NCI-H187 treated with DMSO at 0.1 percent for 48 hours (cell line): Measurements from ENCODE around the gene LRBA.

Experiments
- DNase-seq: peaks from one replicate; lab custom pipeline; 2025; lab: John Stamatoyannopoulos, UW

Gene LRBA

DNA sequence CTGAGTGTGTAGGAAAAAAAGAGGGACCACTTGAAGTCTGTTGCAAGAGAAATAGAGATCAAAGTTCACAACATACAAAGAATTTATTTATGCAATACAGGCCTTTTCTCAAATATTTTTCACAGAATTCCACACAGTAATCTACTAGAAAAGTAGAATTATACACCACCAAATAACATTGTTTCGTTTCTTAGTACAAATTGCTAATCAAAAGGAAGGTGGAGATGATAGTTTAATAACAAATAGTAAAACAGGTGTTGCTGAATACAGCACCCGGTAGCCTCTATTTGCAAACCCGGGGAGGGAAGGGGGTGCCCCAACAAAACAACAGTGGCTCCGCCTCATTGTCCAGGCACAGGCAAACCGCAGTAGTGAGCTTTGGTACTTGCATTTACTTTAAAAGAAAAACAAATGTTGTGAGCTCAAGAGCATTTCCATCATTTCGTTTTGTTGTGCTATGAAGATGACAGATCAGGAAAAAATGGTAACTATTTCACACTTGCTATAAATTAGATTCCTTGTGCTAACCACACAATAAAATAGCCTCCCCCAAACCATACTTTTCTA, 750.4 kb downstream of the LRBA start:
- no peak for DNase-seq

DNA sequence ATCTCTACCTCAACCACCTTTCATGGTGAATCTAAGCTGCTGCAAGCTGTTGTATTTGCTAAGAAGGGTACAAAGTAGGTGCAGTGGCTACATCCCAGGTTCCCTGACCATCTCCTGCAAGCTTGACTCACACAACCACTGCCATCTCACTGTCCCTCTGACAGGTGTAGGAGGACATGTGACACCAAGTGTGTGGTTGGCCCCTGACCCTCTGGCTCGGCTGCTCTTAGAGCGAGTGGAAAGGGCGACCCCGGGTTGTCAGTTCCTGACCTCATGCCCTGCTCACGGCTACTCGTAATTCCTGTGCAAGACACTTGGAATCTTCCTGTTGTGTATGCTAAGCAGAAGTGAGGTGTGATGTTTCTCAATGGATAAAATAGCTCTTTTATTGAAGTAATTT, 752.5 kb downstream of the LRBA start:
- DNase-seq, result no peak

DNA sequence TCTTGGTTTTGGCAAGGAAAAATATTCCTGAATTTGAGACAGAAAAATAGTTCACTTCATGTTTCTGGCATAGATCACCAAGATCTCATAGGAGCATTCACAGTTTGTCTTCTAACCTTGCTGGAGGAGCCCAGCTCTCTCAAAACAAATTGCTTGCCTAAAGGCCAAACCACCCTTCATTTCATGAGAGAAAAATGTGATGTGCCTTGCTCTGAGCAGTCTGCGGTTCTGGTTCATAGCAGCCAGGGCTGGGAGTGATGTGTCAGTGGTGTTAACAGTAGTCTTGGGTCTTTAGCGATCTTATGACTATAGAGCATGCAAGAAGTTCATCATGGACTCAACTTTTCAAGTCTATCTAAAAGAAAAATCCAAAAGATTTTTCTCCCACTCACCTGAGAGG, 753.5 kb downstream of the LRBA start:
- DNase-seq, result no peak

DNA sequence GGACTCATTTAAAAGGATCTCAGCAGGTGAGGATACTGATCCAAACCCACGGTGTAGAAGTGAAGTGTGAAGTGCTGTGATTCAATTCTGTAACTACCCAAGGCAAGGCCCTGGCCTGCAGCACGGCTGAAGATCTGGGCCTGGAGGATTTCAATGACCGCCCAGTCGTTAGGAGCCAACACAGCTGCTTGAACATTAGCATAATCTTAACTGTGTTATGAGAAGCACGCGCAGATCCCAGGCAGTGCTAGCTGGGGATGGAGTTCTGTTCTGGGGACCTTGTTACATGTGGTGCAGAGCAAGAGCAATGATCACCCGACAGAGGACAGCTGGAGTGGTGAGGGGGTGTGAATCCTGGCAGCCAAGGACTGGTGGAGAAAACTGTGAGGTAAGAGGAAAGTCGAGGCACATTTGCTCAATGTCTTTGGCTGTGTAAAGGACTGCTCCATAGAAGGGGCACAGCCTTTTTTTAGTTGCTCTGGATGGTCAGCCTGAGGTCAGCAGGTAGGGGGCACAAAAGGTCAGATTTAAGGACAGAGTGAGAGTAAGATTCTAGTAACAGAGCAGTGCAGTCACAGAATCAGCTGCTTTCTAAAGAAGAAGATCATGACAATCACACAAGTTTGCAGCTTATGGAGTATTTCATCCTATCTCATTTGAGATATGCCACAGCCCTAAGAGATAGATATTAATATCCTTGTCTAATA, 755.1 kb downstream of the LRBA start:
- DNase-seq, result no peak

DNA sequence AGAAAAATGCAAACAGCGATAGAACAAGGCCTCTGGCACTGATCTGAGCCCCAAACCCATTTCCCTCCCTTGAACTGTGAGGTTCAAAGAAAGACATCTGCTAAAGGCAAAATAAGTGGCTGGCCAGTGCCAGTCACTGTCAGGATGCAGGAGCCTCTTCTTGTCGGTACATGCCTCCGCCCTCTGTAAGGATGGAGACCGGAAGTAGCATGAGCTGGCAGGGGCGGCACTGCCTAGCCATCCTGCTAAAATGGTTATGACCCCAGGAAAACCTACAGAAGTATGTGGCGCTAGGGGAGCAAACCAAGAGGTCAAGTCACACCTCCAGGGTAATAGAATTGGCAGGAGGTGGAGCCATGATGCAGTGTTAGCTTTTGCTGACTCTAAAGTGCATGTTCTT, 756.5 kb downstream of the LRBA start:
- no peak for DNase-seq

DNA sequence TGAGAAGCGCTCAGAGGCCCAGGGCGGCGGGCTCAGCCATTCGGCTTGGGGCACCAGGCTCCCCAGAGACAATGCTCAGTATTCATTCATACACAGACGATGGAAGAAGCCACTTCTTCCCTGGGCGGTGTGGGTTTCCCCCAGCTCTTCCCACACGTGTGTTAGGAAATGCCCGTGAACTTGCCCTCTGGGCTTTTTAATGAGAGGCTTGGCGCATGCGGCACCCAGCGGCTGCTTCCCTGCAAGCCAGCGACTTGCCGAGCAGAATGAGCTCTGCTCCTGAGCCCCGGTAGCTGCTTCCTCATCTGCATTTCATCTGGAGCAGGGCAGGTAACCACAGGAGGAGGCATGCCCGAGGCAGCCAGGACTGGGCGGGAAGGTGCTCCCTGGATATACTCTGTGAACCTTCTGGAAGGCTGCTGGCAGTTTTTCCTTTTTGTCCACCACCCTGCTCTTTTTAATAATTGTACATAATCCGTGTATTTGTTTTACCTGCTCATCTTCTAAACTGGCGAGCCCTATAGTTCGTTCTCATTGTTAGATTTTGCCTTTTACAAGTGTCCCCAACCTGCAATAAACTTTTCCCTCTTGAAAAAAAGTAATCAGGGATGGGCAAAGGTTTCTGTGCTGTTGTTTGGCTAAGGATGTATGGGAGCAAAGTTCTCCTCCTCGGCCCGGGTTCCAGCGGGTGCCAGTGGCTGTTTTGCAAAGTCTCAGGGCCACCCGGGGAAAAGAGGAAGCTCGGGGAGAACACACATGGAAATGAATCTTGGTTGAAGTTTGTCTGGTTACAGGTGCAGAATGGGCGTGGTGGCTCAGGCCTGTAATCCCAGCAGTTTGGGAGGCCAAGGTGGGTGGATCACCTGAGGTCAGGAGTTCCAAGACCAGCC, 758.0 kb downstream of the LRBA start:
- DNase-seq, result no peak

DNA sequence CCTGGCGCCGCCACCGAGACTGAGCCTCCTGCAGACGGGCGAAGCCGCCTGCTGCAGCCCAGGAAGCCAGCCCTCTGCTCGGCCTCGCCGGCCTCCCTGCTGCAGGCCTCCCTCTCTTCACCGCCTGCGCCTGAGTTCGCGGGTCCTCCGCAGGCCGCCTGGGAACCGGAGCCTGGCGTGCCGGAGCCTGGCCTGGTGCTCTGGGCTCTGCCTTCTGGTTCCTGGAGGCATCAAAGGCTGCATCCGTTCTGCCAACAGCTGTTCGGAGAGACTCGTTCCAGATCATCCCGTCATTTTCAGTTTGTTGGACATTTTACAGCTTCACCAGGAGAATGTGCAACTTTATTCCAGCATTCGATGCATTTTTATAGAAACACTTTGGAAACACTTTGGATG, 758.9 kb downstream of the LRBA start:
- no peak for DNase-seq

DNA sequence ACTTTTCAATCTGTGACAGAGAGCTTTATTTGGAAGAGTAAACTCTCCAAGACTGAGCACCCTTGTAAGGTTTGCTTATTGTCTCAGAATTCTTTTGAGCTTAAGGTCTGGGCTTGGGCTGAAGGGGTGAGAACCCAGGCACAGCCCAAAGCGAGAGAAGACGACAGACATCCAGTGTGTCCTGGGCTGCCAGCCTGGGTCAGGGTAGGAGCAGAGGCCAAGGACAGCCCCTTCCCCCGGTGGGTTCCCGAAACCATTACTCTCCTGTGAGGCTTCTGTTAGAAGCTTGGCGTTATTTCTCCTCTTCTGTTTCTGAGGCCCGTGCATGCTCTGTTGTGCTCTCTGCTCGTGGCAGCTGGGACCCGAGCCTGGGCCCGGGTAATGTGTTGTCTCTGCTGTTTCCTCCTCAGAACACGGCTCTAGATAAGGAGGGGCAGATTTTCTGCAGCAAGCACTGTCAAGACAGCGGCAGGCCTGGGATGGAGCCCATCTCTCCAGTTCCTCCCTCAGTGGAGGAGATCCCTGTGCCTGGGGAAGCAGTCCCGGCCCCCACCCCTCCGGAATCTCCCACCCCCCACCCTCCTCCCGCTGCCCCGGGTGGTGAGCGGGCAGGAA, 759.4 kb downstream of the LRBA start:
- DNase-seq, result no peak

DNA sequence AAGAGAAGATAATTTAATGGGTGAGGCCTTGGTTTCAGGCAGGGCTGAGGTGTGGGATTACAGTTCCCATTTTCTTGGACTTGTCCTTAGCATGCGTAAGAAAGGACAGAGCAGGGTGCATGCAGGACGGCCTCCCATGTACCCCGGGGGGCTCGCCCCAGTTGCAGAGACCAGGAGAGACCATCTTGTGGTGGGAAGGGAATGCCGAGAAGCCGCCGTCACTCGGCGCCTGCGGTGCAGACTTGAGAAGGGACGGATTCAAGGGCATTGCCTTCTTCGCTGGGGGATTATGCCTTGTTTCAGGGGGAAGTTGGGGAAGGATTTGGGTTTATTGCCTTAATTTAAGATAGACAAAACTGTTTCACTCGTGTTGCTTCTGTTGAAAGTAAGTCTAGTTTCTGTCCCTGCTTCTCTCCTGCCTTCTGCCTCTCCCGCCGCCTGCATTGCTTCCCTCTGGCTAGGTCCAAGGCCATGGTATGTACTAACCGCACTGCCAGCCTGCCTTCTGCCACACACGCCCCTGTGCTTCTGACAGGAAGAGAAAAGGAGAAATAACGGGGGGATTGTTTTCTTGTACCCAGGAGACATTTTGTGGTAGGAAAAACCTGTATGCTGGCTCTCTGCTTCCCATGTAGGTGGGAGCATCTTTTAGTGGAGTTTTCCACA, 761.0 kb downstream of the LRBA start:
- DNase-seq, result no peak

DNA sequence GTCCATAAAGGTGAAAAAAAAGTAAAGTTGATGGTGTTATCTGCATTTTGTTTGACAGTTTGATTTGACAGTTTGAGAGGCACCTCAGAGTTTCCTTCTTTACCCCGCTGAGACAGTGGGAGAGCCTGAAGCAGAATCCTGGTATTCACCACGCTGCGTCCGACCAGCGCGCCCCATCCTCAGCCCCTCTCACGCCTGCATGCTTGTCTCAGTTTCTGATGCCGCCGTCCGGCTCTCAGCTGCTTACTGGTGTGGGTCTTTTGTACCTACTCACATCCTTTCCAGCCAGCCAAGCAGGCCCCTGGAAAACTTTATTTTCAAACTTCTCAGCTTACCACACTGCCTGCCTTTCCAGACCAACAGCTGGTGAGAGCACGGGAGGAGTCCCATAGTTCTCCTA, 761.7 kb downstream of the LRBA start:
- DNase-seq, result no peak

DNA sequence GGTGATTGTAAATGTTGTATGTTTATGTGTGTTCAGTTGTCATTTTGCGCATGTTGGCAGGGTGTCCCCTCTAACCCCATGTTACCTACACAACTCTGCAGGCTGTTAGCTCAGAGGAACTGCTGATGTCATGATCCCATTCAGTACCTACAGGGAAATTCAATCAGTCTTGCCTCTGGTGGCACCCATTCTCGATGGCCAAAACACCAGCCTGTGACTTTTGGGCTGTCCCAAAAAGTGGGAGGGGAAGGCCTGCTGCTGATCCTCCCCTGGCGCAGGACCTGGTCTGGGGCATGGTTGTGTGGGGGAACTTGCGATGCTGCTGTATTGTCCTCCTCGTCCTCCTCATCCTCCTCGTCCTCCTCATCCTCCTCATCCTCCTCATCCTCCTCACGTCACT, 762.3 kb downstream of the LRBA start:
- no peak for DNase-seq

DNA sequence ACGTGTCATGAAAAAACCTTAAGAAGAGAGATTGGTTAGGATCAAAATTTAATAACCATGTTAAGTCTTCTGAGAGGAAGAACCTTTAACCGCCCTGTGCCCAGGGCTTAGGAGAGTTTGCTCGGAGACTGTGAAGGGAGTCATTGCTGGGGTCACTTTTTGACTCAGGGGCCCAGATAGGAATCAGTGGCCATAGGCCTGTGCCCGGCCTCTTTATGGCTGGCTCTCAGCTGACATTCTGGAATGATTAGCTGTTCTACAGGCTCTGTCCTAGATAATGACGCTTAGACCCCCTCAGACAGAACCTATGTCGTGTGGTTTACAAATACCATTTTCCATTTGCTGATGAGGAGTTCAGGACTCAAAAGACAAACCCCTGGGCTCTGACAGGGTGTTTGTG, 762.8 kb downstream of the LRBA start:
- no peak for DNase-seq

DNA sequence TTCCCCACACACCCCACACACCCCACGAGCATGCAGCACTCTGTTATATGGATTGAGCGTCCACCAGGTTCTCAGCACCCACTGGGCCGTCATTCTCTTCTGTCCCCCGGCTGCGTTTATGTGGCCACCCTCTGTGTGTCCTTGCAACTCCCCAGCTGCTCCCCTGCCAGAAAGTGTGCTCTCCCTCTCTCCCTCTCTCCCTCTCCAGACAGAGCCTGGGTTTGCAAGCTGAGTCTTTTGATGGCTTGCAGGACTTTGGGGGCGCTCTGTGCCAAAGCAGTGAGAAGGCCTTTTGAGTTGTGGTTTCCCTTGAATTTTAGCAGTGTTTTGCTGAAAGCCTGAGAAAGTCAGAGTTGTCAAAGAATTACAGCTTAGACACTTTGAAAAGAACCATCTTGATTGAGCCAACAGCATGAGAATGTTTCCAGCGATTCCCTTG, 763.3 kb downstream of the LRBA start:
- no peak for DNase-seq

DNA sequence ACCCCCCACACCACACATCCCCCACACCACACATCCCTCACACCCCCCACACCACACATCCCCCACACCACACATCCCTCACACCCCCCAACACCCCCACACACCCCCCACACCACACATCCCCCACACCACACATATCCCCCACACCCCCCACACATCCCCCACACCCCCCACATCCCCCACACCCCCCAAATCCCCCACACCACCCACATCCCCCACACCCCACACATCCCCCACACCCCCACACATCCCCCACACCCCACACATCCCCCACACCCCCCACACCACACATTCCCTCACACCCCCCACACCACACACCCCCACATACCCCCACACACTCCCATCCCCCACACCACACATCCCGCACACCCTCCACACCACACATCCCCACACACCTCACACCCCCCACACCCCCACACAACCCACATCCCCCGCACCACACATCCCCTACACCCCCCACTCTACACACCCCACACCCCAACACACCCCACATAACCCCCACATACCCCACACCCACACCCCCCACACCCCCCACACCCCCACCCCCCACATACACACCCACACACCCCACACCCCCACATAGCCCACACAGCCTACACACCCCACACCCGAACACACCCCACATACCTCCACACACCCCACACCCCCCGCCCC, 764.0 kb downstream of the LRBA start:
- no peak for DNase-seq

DNA sequence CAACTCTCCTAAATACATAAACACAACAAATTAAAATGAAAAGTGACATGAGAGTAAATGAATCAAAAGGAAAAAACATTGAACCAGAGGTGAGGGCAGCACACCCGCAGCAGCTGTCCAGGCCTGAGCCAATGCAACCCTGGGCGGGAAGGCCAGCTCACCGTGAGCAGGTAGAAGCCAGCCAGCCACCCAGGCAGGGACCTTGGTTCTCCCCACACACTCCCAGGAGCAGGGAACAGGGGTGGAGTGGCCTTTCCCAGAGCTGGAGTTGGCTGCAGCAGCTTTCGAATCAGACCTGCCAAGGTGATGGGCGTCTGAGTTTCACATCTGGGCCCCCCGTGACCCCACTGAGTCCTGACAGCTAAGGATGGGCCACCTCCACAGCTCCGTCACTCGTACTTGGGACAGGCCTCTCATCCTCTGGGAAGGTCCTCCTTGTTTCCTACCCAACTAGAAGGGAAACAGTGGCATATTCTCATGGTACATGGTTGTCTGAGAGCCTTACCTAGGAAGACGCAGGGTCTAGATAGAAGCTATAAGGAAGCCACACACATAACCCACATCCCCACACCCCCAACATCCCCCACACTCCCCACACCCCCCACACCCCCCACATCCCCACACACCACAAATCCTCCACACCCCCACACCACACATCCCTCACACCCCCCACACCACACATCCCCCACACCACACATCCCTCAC, 764.6 kb downstream of the LRBA start:
- DNase-seq, result no peak

DNA sequence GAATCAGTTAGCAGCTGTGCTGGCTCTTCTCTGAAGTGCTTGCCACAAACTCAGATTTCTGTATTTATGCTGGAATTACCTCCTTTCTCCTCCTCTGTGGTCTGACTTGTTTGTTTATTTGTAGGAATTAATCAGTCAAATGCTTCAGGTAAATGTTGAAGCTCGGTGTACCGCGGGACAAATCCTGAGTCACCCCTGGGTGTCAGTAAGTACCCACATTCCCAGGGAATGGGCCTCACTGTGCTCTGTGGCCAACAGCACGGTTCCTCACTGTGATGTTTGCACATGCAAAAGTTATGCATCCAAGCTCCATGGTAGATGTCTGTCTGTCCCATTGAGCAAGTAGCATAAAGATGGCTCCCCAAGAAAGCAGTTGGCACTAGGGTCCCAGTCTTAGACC, 766.9 kb downstream of the LRBA start:
- no peak for DNase-seq

DNA sequence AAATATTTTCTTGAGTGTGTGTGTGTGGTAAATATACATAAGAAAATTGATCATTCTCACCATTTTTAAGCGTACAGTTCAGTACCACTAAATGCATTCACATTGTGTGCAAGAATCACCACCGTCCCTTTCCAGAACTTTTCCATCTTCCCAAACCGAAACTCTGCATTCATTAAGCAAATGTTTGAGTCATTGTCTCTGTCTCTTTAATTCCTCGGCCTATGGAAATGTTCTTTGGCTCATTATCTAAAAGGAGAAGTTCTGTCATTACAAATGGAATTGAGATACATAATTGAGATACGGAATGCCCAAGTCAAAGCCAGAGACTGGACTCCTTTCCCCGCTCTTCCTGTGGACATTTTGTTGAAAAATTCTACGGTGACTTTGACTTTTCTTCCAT, 767.9 kb downstream of the LRBA start:
- DNase-seq, result no peak

DNA sequence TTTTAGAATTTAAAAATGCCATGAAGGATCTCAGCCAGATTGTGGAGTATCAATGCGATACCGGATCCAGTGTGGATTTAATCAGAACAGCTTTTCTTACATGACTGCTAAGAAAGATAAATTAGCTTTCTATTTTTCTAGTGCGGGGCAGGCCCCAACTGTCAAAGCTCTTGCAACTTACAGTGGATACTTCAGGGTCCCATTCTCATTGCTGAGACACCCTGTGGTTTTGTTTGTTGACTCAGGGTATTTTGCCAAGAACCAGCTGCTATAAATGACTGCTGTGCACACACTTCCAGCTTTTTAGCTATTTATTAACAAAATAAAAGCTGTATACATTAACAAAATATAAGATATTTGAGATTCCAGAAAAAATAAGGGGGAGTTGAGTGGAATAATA, 770.5 kb downstream of the LRBA start:
- no peak for DNase-seq

DNA sequence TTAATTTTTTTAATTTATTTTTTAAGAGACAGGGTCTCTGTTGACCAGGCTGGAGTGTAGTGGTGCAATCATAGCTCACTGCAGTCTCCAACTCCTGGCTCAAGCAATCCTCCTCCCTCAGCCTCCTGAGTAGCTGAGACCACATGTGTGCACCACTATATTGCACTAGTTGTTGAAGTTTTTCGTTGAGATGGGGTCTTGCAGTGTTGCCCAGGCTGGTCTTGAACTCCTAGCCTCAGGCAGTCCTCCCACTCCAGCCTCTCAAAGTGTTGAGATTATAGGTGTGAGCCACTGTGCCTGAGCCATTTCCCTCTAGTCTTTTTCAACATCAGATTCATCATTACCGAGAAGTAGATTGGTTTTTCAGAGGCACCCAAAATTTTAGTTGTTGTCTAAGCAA, 771.2 kb downstream of the LRBA start:
- DNase-seq, result no peak

DNA sequence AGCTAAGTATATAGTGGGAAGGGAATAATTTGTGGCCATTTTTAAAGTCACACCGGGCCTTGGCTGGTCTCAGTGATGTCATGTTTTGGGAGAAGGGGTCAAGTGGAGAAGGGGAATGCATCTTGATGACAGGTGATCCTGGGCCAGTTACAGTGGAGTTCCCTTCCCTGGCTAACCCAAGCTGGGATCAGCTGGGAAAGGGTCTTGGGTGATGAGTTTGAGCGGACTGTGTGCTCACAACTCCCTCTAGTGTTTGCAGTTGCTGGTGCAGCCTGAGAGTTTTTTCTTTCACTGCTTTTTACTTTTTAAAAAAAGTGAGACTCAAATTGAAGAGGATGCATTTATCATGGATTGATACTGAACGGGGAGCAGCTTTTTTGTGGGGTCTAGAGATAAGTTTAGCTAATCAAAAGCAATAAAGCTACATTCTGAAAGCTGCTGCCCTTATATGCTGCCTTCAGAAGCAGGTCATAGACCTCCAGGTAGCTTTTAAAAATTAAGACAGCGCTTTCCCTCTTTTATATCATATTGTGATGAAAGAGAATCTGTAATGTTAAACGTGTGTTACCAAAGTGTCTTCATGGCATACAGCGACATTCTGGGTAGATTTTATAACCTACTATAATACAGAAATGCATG, 772.1 kb downstream of the LRBA start:
- no peak for DNase-seq

DNA sequence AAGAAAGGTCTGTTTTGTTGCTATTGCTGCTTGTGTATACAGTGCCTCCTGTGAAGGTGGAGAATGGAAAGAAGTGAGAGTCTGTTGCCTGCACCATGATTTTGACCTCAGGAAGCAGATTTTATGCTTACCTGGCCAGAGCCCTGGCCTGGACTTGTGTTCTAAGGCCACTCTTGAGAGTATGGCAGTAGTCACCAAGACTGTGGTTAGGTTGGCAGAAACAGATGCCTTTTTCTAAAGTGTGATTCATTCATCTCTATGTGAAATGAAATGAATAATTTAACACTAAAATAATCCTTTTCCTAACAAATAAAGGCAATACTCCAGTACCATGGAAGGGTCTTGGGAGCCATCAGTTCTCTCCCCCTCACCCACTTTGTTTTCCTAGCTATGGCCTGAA, 775.1 kb downstream of the LRBA start:
- DNase-seq, result no peak
